D721Med (cell line): Measurements from ENCODE around the gene JAK2.
A peak's percentile ranks its signal among the peaks of the same experiment; 100 is the strongest.

ENCODE experiments used
- DNase-seq: peaks from one replicate; pipeline ENCODE4 v3.0.0; 2011; ENCODE audit warnings: low spot score; ENCODE audit not compliant: insufficient read length
- FAIRE-seq: peaks from 2 replicates; lab custom pipeline; 2011; peaks lifted over from hg19 to GRCh38; lab: Jason Lieb, UNC
- TF ChIP-seq, protein P1 (sequence below): IDR thresholded peaks from 2 replicates; pipeline ENCODE4 v1.5.1; 2012; ENCODE audit warnings: mild to moderate bottlenecking, control low read depth; ENCODE audit not compliant: insufficient read depth; ENCODE audit errors: missing control alignments

JAK2 gene

GRCh38 chr9:4980086-4980727 is 4.9 kb upstream of the JAK2 start:
- TF ChIP-seq, protein P1, sequence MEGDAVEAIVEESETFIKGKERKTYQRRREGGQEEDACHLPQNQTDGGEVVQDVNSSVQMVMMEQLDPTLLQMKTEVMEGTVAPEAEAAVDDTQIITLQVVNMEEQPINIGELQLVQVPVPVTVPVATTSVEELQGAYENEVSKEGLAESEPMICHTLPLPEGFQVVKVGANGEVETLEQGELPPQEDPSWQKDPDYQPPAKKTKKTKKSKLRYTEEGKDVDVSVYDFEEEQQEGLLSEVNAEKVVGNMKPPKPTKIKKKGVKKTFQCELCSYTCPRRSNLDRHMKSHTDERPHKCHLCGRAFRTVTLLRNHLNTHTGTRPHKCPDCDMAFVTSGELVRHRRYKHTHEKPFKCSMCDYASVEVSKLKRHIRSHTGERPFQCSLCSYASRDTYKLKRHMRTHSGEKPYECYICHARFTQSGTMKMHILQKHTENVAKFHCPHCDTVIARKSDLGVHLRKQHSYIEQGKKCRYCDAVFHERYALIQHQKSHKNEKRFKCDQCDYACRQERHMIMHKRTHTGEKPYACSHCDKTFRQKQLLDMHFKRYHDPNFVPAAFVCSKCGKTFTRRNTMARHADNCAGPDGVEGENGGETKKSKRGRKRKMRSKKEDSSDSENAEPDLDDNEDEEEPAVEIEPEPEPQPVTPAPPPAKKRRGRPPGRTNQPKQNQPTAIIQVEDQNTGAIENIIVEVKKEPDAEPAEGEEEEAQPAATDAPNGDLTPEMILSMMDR = no peak
- DNase-seq (no peak), FAIRE-seq (no peak)

DNA sequence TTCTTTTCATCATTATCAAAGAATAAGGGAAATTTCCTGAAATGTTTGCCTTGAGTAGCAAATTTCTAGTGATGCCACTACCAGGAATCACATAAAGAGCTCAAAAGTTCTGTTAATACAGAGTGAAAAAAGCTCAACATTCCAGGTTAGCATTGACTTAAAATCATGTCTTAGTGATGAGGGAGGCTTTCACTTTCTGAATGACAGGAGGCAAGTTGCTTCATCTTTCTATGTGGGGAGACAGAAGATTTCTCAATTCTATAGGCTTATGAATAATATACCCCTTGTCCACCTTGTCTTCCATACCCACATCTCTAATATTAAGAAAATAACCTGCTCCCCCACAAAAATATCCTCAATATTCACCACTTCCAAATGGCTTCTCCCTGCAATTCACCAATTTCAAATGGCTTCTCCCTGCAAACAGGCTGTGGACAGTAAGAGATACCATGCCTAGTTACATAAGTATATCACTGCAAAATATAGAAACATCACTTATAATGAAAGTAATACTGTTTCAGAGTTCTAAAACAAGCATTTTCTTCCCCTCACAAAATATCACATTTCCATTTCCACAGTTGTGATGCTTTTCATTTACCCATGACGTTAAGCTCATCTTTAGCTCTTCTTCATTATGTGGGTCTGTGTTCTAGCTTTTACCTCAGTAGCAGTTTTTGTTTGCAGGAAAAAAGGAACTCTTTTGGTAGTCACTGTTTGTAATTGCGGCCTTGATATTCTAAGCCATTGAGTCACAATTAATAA is 2.2 kb upstream of the JAK2 start:
- FAIRE-seq (no peak), DNase-seq (no peak)
- TF ChIP-seq, protein P1 = no peak

DNA sequence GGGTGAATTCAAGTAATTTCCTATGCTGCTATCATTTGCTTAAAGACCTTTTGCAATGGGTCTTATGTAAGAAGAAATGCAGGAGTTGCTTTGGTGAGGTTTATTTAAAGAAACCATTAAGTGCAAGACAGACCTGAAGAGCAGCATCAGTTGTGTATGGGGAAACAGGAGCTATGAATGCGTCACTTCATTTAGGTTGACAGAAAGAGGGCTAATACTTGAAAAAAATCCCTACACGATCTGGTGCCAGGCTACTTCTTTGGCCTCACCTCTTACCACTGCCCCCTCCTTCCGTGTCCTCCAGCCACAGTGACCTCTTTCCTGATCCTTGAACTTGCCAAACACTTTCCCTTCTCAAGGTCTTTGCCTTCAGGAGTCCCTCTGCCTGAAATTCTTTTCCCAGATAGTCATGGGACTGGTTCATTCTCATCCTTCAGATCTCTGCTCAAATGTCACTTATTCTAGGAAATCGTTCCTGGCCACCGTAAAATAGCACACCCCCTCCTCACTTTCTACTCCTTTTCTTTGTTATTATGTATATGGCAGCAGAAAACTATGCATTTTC is 1.4 kb upstream of the JAK2 start:
- FAIRE-seq (no peak), DNase-seq (no peak)
- TF ChIP-seq, protein P1 = no peak

GRCh38 chr9:4984171-4984620 is 876 bp upstream of the JAK2 start:
- DNase-seq (no peak), FAIRE-seq (no peak)
- TF ChIP-seq, protein P1 = no peak

DNA sequence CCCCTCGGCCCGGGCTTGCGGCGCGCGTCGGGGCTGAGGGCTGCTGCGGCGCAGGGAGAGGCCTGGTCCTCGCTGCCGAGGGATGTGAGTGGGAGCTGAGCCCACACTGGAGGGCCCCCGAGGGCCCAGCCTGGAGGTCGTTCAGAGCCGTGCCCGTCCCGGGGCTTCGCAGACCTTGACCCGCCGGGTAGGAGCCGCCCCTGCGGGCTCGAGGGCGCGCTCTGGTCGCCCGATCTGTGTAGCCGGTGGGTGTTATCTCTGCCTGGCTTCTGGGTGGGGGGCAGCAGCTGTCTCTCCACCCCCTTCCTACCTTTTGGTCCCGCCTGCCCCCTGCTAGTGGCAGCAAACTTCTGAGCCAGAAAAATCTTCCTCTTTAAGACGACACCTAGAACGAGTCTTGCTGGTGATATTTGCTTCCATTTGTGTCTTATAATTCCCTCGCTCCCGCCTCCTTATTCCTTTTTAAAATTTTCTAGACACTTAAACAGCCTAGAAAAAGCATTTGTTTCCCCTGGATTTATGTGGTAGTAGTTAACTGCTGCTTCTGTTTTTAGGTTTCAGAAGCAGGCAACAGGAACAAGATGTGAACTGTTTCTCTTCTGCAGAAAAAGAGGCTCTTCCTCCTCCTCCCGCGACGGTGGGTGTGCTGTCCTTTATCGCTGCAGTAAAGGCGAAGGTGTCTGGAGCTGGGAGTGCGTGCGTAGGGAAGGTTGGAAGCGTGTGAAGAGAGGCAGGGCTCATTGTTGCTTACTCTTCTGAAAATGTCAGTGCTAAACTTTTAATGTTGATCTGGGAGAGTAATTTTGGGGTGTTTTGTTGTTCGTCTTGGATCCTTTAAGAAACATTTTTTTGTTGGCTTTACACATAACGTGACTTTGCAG is 554 bp downstream of the JAK2 start:
- FAIRE-seq (no peak), DNase-seq (no peak)
- TF ChIP-seq, protein P1 = no peak

GRCh38 chr9:4986296-4986695 is 1.2 kb downstream of the JAK2 start:
- TF ChIP-seq, protein P1 = no peak
- FAIRE-seq (peak; percentile 41), DNase-seq (no peak)
